Transverse colon (tissue), 4 donors: ENCODE results near the gene SDSL. TPM values are rescaled to one million over a fixed set of nuclear protein-coding genes. Genes with fewer than 3 reads are reported as not detected.

Source experiments
- DNase-seq: peaks from one replicate; pipeline ENCODE4 v3.0.0-alpha.2; 2019
- H3K27ac ChIP-seq, 4 donors: fragments of 200-600 bp; sonication (generic); 2 replicates each; pipeline ENCODE4 v1.5.1; 2016 to 2018; ENCODE audit warnings: inconsistent platforms in 4 of 4
- H3K27me3 ChIP-seq: fragments of 200-600 bp; sonication (generic); 2 replicates; pipeline ENCODE4 v1.5.1; 2017; ENCODE audit warnings: inconsistent platforms
- H3K36me3 ChIP-seq, 4 donors: fragments of 200-600 bp; sonication (generic); 2 replicates each; pipeline ENCODE4 v1.5.1; 2017 to 2019; ENCODE audit warnings: inconsistent platforms in 4 of 4
- H3K4me1 ChIP-seq, 4 donors: fragments of 200-600 bp; sonication (generic); 2 replicates each; pipeline ENCODE4 v1.5.1; 2017 to 2020; ENCODE audit warnings: inconsistent platforms in 4 of 4
- H3K4me3 ChIP-seq, 4 donors: fragments of 200-600 bp; sonication (generic); 1 replicate in 1 of 4; 2 replicates in 3 of 4; pipeline versions ENCODE4 v1.5.1 to v1.6.1; 2017 to 2019; ENCODE audit warnings: inconsistent platforms in 4 of 4
- H3K9me3 ChIP-seq, 2 donors: fragments of 200-600 bp; sonication (generic); 2 replicates each; pipeline ENCODE4 v1.5.1; 2017 to 2019; ENCODE audit warnings: inconsistent platforms in 2 of 2
- CTCF ChIP-seq, 5 experiments: fragments of 200-600 bp in 3 of 5; fragments of 450-650 bp in 2 of 5; sonication (generic) in 3 of 5; IDR thresholded peaks; 1 replicate in 2 of 5; 2 replicates in 3 of 5; pipeline ENCODE4 v1.5.1; 2016 to 2017; ENCODE audit warnings: antibody characterized with exemption in 5 of 5, inconsistent platforms in 3 of 5, mild to moderate bottlenecking in 2 of 5, moderate library complexity in 1 of 5
- EP300 ChIP-seq: sonication (generic); formaldehyde crosslinking; IDR thresholded peaks from one replicate; pipeline ENCODE4 v1.6.1; 2017; ENCODE audit warnings: antibody characterized with exemption, low read depth
- POLR2A ChIP-seq: fragments of 450-650 bp; IDR thresholded peaks from one replicate; pipeline ENCODE4 v1.6.1; 2016; ENCODE audit warnings: antibody characterized with exemption, mild to moderate bottlenecking, moderate library complexity
- POLR2AphosphoS5 ChIP-seq, 3 donors: sonication (generic); formaldehyde crosslinking; IDR thresholded peaks; one replicate each; pipeline ENCODE4 v1.6.1; 2016; ENCODE audit warnings: antibody characterized with exemption in 3 of 3
- WGBS, 2 donors: methylation state at CpG; one replicate each; pipeline ENCODE4 v1.1.5; 2018; ENCODE audit warnings: low coverage in 1 of 2; 5-methylcytosine and 5-hydroxymethylcytosine counted together
- in situ Hi-C, 4 donors: fragments of 200-750 bp; cut with MboI; loops; one replicate each; pipeline versions ENCODE4 v1.15.0 to v1.15.1; 2017; ENCODE audit warnings: low sequenced_read_pairs in 3 of 4, low pct_ligation_motif_present in 1 of 4, low pct_unique_long_range_greater_than_20kb in 1 of 4
- intact Hi-C: fragments of 100-400 bp; cut with DNase I; formaldehyde crosslinking; loops from one replicate; pipeline ENCODE4 v1.15.1; 2023; ENCODE audit warnings: low total_unique reads
- total RNA-seq, 4 donors: library from RNA; depleted of rRNA; stranded (reverse); fragments of >200 nt; gene quantifications; one replicate each; pipeline ENCODE4 v1.1.0, GENCODE V29; 2016

SDSL gene
- total RNA-seq, 4 donors from 2014 or later: 7.4 to 16.8 (median 13.1) TPM

GRCh38 chr12:113422886-113423669, 898 bp downstream of the SDSL start:
- DNase-seq: no peak
- in situ Hi-C loops: loop anchor here in 2 of 4 donors (10.0 kb wide), 2 partner anchors 108 to 228 kb away; no protein-coding TSS in a partner anchor
- intact Hi-C loops: no loop called here
- Histone ChIP-seq H3K36me3 (no peaks in the 10 kb centered on the region), H3K4me3 (peak overlapping the region in 3 of 4 donors; percentile 40 to 59 (median 49)), H3K9me3 (no peaks in the 10 kb centered on the region), H3K27me3 (no peaks in the 10 kb centered on the region), H3K4me1 (peaks cover 0 to 21% (median 2%) of the 10 kb centered on the region in 4 donors), H3K27ac (peak overlapping the region; percentile 66 to 75 (median 74))
- 73 to 85% methylated on average over 2 to 6 of the region's 6 CpGs for WGBS, 2 donors
- TF ChIP-seq CTCF (IDR thresholded peaks at IDR 0.05) (no peak), POLR2AphosphoS5 (IDR thresholded peaks at IDR 0.05) (no peak), EP300 (no peak), POLR2A (no peak)

GRCh38 chr12:113424456-113424855, 2.3 kb downstream of the SDSL start:
- Histone ChIP-seq H3K4me3 (no peak overlapping the region), H3K4me1 (peaks cover 0 to 16% (median 2%) of the 10 kb centered on the region in 4 donors), H3K9me3 (no peaks in the 10 kb centered on the region), H3K36me3 (no peaks in the 10 kb centered on the region), H3K27ac (no peak overlapping the region), H3K27me3 (peaks cover 4% of the 10 kb centered on the region)
- WGBS, 2 donors: 75 to 85% methylated on average over 1 of the region's 1 CpG
- intact Hi-C loops (no loop called here), in situ Hi-C loops (loop anchor here in 2 of 4 donors (10.0 kb wide), 2 partner anchors 110 to 230 kb away; no protein-coding TSS in a partner anchor)
- no peak for DNase-seq
- TF ChIP-seq EP300 (no peak), POLR2AphosphoS5 (IDR thresholded peaks at IDR 0.05) (no peak), POLR2A (no peak), CTCF (IDR thresholded peaks at IDR 0.05) (no peak)

- Histone ChIP-seq H3K4me3 (no peak overlapping the region), H3K4me1 (peaks cover 0 to 16% (median 2%) of the 10 kb centered on the region in 4 donors), H3K27me3 (peaks cover 4% of the 10 kb centered on the region), H3K9me3 (no peaks in the 10 kb centered on the region), H3K27ac (no peak overlapping the region), H3K36me3 (no peaks in the 10 kb centered on the region)
- intact Hi-C loops: no loop called here
- DNase-seq: peak; percentile 62
- WGBS, 2 donors: 61% methylated on average over 19 of the region's 20 CpGs; no CpG with 5 or more reads in 1 of the 2 donors
- in situ Hi-C loops: loop anchor here (10.0 to 25.0 kb wide), 3 partner anchors 110 to 487 kb away; no protein-coding TSS in a partner anchor
- TF ChIP-seq CTCF (IDR thresholded peaks at IDR 0.05) (peak; percentile 67 to 92 (median 69)), EP300 (no peak)
Measured at GRCh38 chr12:113424915-113425823, 3.0 kb downstream of the SDSL start.

- intact Hi-C loops: no loop called here
Measured at GRCh38 chr12:113425960-113426453, 3.8 kb downstream of the SDSL start.

More at GRCh38 chr12:113425960-113426453, 3.8 kb downstream of the SDSL start:
- peaks cover 4% of the 10 kb centered on the region for H3K27me3 ChIP-seq
- no peak overlapping the region for H3K4me3 ChIP-seq
- H3K9me3 ChIP-seq: no peaks in the 10 kb centered on the region
- no peak for TF ChIP-seq CTCF (IDR thresholded peaks at IDR 0.05)
- TF ChIP-seq EP300: no peak
- TF ChIP-seq POLR2AphosphoS5 (IDR thresholded peaks at IDR 0.05): no peak
- no peak for TF ChIP-seq POLR2A
- in situ Hi-C loops: loop anchor here (10.0 to 25.0 kb wide), 3 partner anchors 111 to 486 kb away; no protein-coding TSS in a partner anchor
- no peak for DNase-seq
- H3K27ac ChIP-seq: no peak overlapping the region
- 47 to 63% methylated on average over 6 to 11 of the region's 11 CpGs for WGBS, 2 donors
- H3K36me3 ChIP-seq: no peaks in the 10 kb centered on the region
- peaks cover 0 to 16% (median 2%) of the 10 kb centered on the region in 4 donors for H3K4me1 ChIP-seq
